COLO829 (cell line): Measurements from ENCODE around the gene ACTR8.

Source experiments
- DNase-seq: peaks from one replicate; pipeline ENCODE4 v3.0.0; 2012; ENCODE audit warnings: low spot score

Gene ACTR8

GRCh38 chr3:53863145-53863544 is 18.8 kb downstream of the ACTR8 start:
- no peak for DNase-seq

GRCh38 chr3:53862241-53862640 is 19.7 kb downstream of the ACTR8 start:
- no peak for DNase-seq

GRCh38 chr3:53860196-53860595 is 21.8 kb downstream of the ACTR8 start:
- DNase-seq: no peak

GRCh38 chr3:53859178-53859577 is 22.8 kb downstream of the ACTR8 start:
- no peak for DNase-seq

- DNase-seq: no peak
These were observed 23.7 kb downstream of the ACTR8 start for GRCh38 chr3:53858096-53858741.

GRCh38 chr3:53856964-53857363 is 25.0 kb downstream of the ACTR8 start:
- no peak for DNase-seq

GRCh38 chr3:53850895-53851294 is 31.1 kb downstream of the ACTR8 start:
- no peak for DNase-seq

GRCh38 chr3:53849916-53850315 is 32.0 kb downstream of the ACTR8 start:
- DNase-seq: no peak

- DNase-seq: no peak
These were observed 35.1 kb downstream of the ACTR8 start for GRCh38 chr3:53846851-53847155.

- DNase-seq: no peak
These were observed 35.7 kb downstream of the ACTR8 start, which contains the start of the genes CHDH and IL17RB for GRCh38 chr3:53846134-53846850. CHDH (minus strand) TSS chr3:53846419; CDS start chr3:53824008, 22,411 bp downstream. IL17RB (plus strand) TSS chr3:53846568; CDS start chr3:53846589, 21 bp downstream.

- no peak for DNase-seq
These were observed 36.1 kb downstream of the ACTR8 start for GRCh38 chr3:53845881-53846133.

- DNase-seq: no peak
These were observed 36.7 kb downstream of the ACTR8 start for GRCh38 chr3:53845103-53845880.

GRCh38 chr3:53844262-53845102 is 37.5 kb downstream of the ACTR8 start:
- DNase-seq: no peak

- DNase-seq: no peak
These were observed 38.5 kb downstream of the ACTR8 start for GRCh38 chr3:53843195-53844177.

GRCh38 chr3:53842436-53843194 is 39.3 kb downstream of the ACTR8 start:
- DNase-seq: peak; percentile 91

GRCh38 chr3:53841296-53841695 is 40.7 kb downstream of the ACTR8 start:
- no peak for DNase-seq

- no peak for DNase-seq
These were observed 44.6 kb downstream of the ACTR8 start for GRCh38 chr3:53837331-53837730.

- no peak for DNase-seq
These were observed 45.7 kb downstream of the ACTR8 start for GRCh38 chr3:53836084-53836872.

GRCh38 chr3:53835257-53835656 is 46.7 kb downstream of the ACTR8 start:
- no peak for DNase-seq
